Measurements from ENCODE around the gene THNSL1. TPM values are rescaled to one million over a fixed set of nuclear protein-coding genes. Genes with fewer than 3 reads are reported as not detected.

The THNSL1 gene
- total RNA-seq, 1 experiment from 2014 or later = 4.2 TPM

DNA sequence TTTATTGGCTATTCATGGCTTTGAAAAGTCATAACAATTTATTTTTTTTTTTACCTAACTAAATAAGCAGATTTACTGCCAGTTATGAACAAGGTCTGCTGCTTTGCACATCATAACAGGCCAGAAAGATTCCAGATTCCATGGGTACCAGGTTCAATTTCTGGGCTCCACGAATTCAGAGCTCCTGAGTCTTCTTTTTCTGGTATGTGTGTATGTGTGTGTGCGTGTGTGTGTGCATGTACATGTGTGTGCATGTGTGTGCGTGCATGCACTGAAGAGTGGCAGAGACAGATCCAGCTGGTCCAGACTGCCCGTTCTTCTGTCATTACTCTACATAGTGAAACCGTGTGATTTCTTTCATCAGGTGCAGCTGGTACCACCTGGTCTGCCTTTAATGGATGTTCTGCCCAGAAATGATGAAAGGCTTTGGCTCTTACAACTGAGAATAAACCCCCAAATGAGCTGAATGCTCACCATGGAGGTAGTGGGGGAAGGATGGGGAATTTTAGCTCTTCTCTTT lies 49.4 kb upstream of the THNSL1 start:
- H3K4me3 Mint-ChIP-seq = no peak overlapping the region
- H3K27ac Mint-ChIP-seq = no peak overlapping the region
- H3K4me2 ChIP-seq (ENCODE audit: insufficient read depth, insufficient read length, low read length) = no peak overlapping the region
- H3K9me3 ChIP-seq (ENCODE audit: control insufficient read depth, low read depth, low read length) = no peaks in the 10 kb centered on the region
- no peak overlapping the region for H4K8ac ChIP-seq (replicated peaks; ENCODE audit: insufficient read length, low read depth, low read length)
- H2BK5ac ChIP-seq (ENCODE audit: insufficient read length, low read length) = no peak overlapping the region
- H4K91ac ChIP-seq (ENCODE audit: insufficient read length, low read depth, low read length) = no peak overlapping the region
- no peak overlapping the region for H3K14ac ChIP-seq (ENCODE audit: insufficient read depth, low read length)
- H2AFZ ChIP-seq (ENCODE audit: low read length) = no peak overlapping the region
- no peaks in the 10 kb centered on the region for H3K27me3 ChIP-seq (ENCODE audit: insufficient read depth, low read length)
- H3K4me1 ChIP-seq (ENCODE audit: insufficient read depth, low read length) = no peaks in the 10 kb centered on the region
- no peaks in the 10 kb centered on the region for H3K79me1 ChIP-seq (ENCODE audit: insufficient read depth, low read depth, low read length, poor library complexity, severe bottlenecking)
- no peak overlapping the region for H2AK5ac ChIP-seq (ENCODE audit: insufficient read length, low read length)
- no peak overlapping the region for H3K18ac ChIP-seq (ENCODE audit: insufficient read length, low read depth, low read length)
- H3K23ac ChIP-seq (ENCODE audit: insufficient read length, low read depth, low read length) = no peak overlapping the region
- no peaks in the 10 kb centered on the region for H3K79me2 ChIP-seq (ENCODE audit: insufficient read depth, low read length)
- H3K27ac ChIP-seq (ENCODE audit: insufficient read length, low read depth, low read length) = no peak overlapping the region
- H4K5ac ChIP-seq (ENCODE audit: insufficient read length, low read depth, low read length) = no peak overlapping the region
- H3K36me3 Mint-ChIP-seq (ENCODE audit: insufficient read depth in 1 of 3, low read depth in 3 of 3) = no peaks in the 10 kb centered on the region
- H3K56ac ChIP-seq (ENCODE audit: insufficient read length, low read depth, low read length) = no peak overlapping the region
- H2BK15ac ChIP-seq (ENCODE audit: low read depth, low read length) = no peak overlapping the region
- no CpG with 5 or more reads among the region's 5 CpGs for WGBS (ENCODE audit: extremely low coverage, insufficient read length, low lambda C conversion rate)
- no peak overlapping the region for H3K9ac ChIP-seq (ENCODE audit: extremely low read depth, insufficient read length, low read length)
- H3T11ph ChIP-seq (ENCODE audit: low read length) = no peak overlapping the region
- H3K27me3 Mint-ChIP-seq (ENCODE audit: low read depth) = no peaks in the 10 kb centered on the region
- H2BK12ac ChIP-seq (ENCODE audit: insufficient read length, low read depth, low read length) = no peak overlapping the region
- H2BK20ac ChIP-seq (ENCODE audit: low read depth, low read length, poor library complexity, severe bottlenecking) = no peak overlapping the region
- H3K4me1 Mint-ChIP-seq = no peaks in the 10 kb centered on the region
- no peaks in the 10 kb centered on the region for H4K20me1 ChIP-seq (ENCODE audit: control insufficient read depth, insufficient read depth, insufficient read length)
- no peak overlapping the region for H2BK120ac ChIP-seq (ENCODE audit: low read depth, low read length, poor library complexity, severe bottlenecking)
- DNase-seq = no peak
- TF ChIP-seq, protein P1, sequence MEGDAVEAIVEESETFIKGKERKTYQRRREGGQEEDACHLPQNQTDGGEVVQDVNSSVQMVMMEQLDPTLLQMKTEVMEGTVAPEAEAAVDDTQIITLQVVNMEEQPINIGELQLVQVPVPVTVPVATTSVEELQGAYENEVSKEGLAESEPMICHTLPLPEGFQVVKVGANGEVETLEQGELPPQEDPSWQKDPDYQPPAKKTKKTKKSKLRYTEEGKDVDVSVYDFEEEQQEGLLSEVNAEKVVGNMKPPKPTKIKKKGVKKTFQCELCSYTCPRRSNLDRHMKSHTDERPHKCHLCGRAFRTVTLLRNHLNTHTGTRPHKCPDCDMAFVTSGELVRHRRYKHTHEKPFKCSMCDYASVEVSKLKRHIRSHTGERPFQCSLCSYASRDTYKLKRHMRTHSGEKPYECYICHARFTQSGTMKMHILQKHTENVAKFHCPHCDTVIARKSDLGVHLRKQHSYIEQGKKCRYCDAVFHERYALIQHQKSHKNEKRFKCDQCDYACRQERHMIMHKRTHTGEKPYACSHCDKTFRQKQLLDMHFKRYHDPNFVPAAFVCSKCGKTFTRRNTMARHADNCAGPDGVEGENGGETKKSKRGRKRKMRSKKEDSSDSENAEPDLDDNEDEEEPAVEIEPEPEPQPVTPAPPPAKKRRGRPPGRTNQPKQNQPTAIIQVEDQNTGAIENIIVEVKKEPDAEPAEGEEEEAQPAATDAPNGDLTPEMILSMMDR (conservative IDR thresholded peaks at IDR 0.05) = no peak
- H3K9me3 Mint-ChIP-seq = no peaks in the 10 kb centered on the region
- no peaks in the 10 kb centered on the region for H3K23me2 ChIP-seq (ENCODE audit: insufficient read length, low read depth, low read length, poor library complexity, severe bottlenecking)
- no peak overlapping the region for H3K4ac ChIP-seq (ENCODE audit: low read depth, low read length)

All from H9 (cell line).